H9 (cell line): ENCODE data around the gene PKN3. TPM values are rescaled to one million over a fixed set of nuclear protein-coding genes. Genes with fewer than 3 reads are reported as not detected.

ENCODE experiments used
- DNase-seq: peaks from one replicate; pipeline ENCODE4 v3.0.0-alpha.2; 2017
- H2AFZ ChIP-seq: one replicate; pipeline ENCODE4 v1.6.1; 2013; ENCODE audit warnings: mild to moderate bottlenecking, low read length, control low read depth, moderate library complexity
- H2AK5ac ChIP-seq: 2 replicates; pipeline ENCODE4 v1.6.1; 2013; ENCODE audit warnings: low read length, control low read depth, mixed read lengths; ENCODE audit not compliant: insufficient read length
- H2BK120ac ChIP-seq: one replicate; pipeline ENCODE4 v1.6.1; 2013; ENCODE audit warnings: low read depth, mild to moderate bottlenecking, low read length, control low read depth, inconsistent platforms; ENCODE audit not compliant: poor library complexity, severe bottlenecking
- H2BK12ac ChIP-seq: 2 replicates; pipeline ENCODE4 v1.6.1; 2013; ENCODE audit warnings: low read length, control low read depth, mixed read lengths, low read depth; ENCODE audit not compliant: insufficient read length
- H2BK15ac ChIP-seq: 2 replicates; pipeline ENCODE4 v1.6.1; 2013; ENCODE audit warnings: low read depth, low read length, control low read depth
- H2BK20ac ChIP-seq: one replicate; pipeline ENCODE4 v1.6.1; 2013; ENCODE audit warnings: low read depth, mild to moderate bottlenecking, low read length, control low read depth, inconsistent platforms; ENCODE audit not compliant: poor library complexity, severe bottlenecking
- H2BK5ac ChIP-seq: 2 replicates; pipeline ENCODE4 v1.6.1; 2013; ENCODE audit warnings: low read length, control low read depth, mixed read lengths; ENCODE audit not compliant: insufficient read length
- H3K14ac ChIP-seq: 2 replicates; pipeline ENCODE4 v1.6.1; 2013; ENCODE audit warnings: low read length, control low read depth; ENCODE audit not compliant: insufficient read depth
- H3K18ac ChIP-seq: 2 replicates; pipeline ENCODE4 v1.6.1; 2013; ENCODE audit warnings: low read depth, mild to moderate bottlenecking, mixed read lengths, low read length, control low read depth; ENCODE audit not compliant: insufficient read length
- H3K23ac ChIP-seq: 2 replicates; pipeline ENCODE4 v1.6.1; 2013; ENCODE audit warnings: low read length, control low read depth, mixed read lengths, low read depth; ENCODE audit not compliant: insufficient read length
- H3K23me2 ChIP-seq: 2 replicates; pipeline ENCODE4 v1.6.1; 2013; ENCODE audit warnings: low read depth, mild to moderate bottlenecking, mixed read lengths, low read length, control low read depth; ENCODE audit not compliant: insufficient read length, poor library complexity, severe bottlenecking
- H3K27ac ChIP-seq: 2 replicates; pipeline ENCODE4 v1.5.1; 2013; ENCODE audit warnings: low read length, control low read depth, mixed read lengths, low read depth; ENCODE audit not compliant: insufficient read length
- H3K27me3 ChIP-seq: 2 replicates; pipeline ENCODE4 v1.6.1; 2013; ENCODE audit warnings: low read length, control low read depth, inconsistent platforms; ENCODE audit not compliant: insufficient read depth
- H3K4ac ChIP-seq: 2 replicates; pipeline ENCODE4 v1.6.1; 2013; ENCODE audit warnings: low read depth, mild to moderate bottlenecking, control low read depth, inconsistent platforms, low read length, moderate library complexity
- H3K4me1 ChIP-seq: 2 replicates; pipeline ENCODE4 v1.6.1; 2013; ENCODE audit warnings: low read length, control low read depth, inconsistent platforms; ENCODE audit not compliant: insufficient read depth
- H3K4me2 ChIP-seq: 2 replicates; pipeline ENCODE4 v1.6.1; 2013; ENCODE audit warnings: low read length, control low read depth, mixed read lengths; ENCODE audit not compliant: insufficient read length, insufficient read depth
- H3K56ac ChIP-seq: 2 replicates; pipeline ENCODE4 v1.6.1; 2013; ENCODE audit warnings: low read depth, mild to moderate bottlenecking, mixed read lengths, low read length, control low read depth; ENCODE audit not compliant: insufficient read length
- H3K79me1 ChIP-seq: 2 replicates; pipeline ENCODE4 v1.6.1; 2013; ENCODE audit warnings: low read depth, mild to moderate bottlenecking, moderate library complexity, low read length, control low read depth, inconsistent platforms; ENCODE audit not compliant: insufficient read depth, poor library complexity, severe bottlenecking
- H3K79me2 ChIP-seq: 2 replicates; pipeline ENCODE4 v1.6.1; 2013; ENCODE audit warnings: low read length, control low read depth, inconsistent platforms; ENCODE audit not compliant: insufficient read depth
- H3K9ac ChIP-seq: 2 replicates; pipeline ENCODE4 v1.6.1; 2013; ENCODE audit warnings: low read length, control low read depth, mixed read lengths; ENCODE audit not compliant: insufficient read length; ENCODE audit errors: extremely low read depth
- H3K9me3 ChIP-seq: one replicate; pipeline ENCODE4 v1.6.1; 2013; ENCODE audit warnings: low read depth, low read length, inconsistent platforms; ENCODE audit not compliant: control insufficient read depth
- H3T11ph ChIP-seq: one replicate; pipeline ENCODE4 v1.6.1; 2013; ENCODE audit warnings: mild to moderate bottlenecking, low read length, control low read depth, inconsistent platforms
- H4K20me1 ChIP-seq: one replicate; pipeline ENCODE4 v1.6.1; 2013; ENCODE audit not compliant: control insufficient read depth, insufficient read length, insufficient read depth
- H4K5ac ChIP-seq: 2 replicates; pipeline ENCODE4 v1.6.1; 2013; ENCODE audit warnings: low read depth, mild to moderate bottlenecking, mixed read lengths, low read length, control low read depth; ENCODE audit not compliant: insufficient read length
- H4K8ac ChIP-seq: replicated peaks from 2 replicates; pipeline ENCODE4 v1.6.1; 2013; ENCODE audit warnings: low read length, control low read depth, mixed read lengths, low read depth; ENCODE audit not compliant: insufficient read length
- H4K91ac ChIP-seq: 2 replicates; pipeline ENCODE4 v1.6.1; 2013; ENCODE audit warnings: low read depth, mild to moderate bottlenecking, moderate library complexity, mixed read lengths, low read length, control low read depth; ENCODE audit not compliant: insufficient read length
- H3K27ac Mint-ChIP-seq, 3 experiments: 2 replicates in 2 of 3; 3 replicates in 1 of 3; pipeline ENCODE4 v1.8.0; 2020 to 2021; ENCODE audit warnings: mixed read lengths in 3 of 3, mild to moderate bottlenecking in 1 of 3, moderate library complexity in 1 of 3
- H3K27me3 Mint-ChIP-seq: 2 replicates; pipeline ENCODE4 v1.8.0; 2021; ENCODE audit warnings: low read depth, mild to moderate bottlenecking, moderate library complexity, mixed read lengths
- H3K36me3 Mint-ChIP-seq, 3 experiments: 2 replicates in 2 of 3; 3 replicates in 1 of 3; pipeline ENCODE4 v1.8.0; 2020 to 2021; ENCODE audit warnings: low read depth in 3 of 3, mixed read lengths in 3 of 3; ENCODE audit not compliant: insufficient read depth in 1 of 3
- H3K4me1 Mint-ChIP-seq, 2 experiments: 2 replicates each; pipeline ENCODE4 v1.8.0; 2020; ENCODE audit warnings: mixed read lengths in 2 of 2
- H3K4me3 Mint-ChIP-seq, 2 experiments: 2 replicates in 1 of 2; 3 replicates in 1 of 2; pipeline ENCODE4 v1.8.0; 2020 to 2021; ENCODE audit warnings: mild to moderate bottlenecking in 2 of 2, mixed read lengths in 2 of 2, moderate library complexity in 1 of 2
- H3K9me3 Mint-ChIP-seq, 2 experiments: 2 replicates in 1 of 2; 3 replicates in 1 of 2; pipeline ENCODE4 v1.8.0; 2020; ENCODE audit warnings: mild to moderate bottlenecking in 2 of 2, mixed read lengths in 2 of 2, moderate library complexity in 1 of 2
- WGBS: extraction: QIAGEN DNeasy Blood & Tissue Kit; methylation state at CpG from one replicate; pipeline ENCODE4 v1.1.7; 2013; ENCODE audit warnings: missing lambda C conversion rate, low lambda C conversion rate, mixed read lengths; ENCODE audit not compliant: insufficient read length; ENCODE audit errors: extremely low coverage; 5-methylcytosine and 5-hydroxymethylcytosine counted together
- total RNA-seq: library from RNA; stranded (reverse); gene quantifications from 2 replicates; pipeline ENCODE4 v1.2.1, GENCODE V29; 2021
- TF ChIP-seq, protein P1 (sequence below): fragments of 200-600 bp; sonication (generic); conservative IDR thresholded peaks from 3 replicates; pipeline ENCODE4 v1.8.0; 2021; ENCODE audit warnings: antibody characterized with exemption, mild to moderate bottlenecking

The PKN3 gene
- total RNA-seq, 1 experiment from 2014 or later = 25.0 TPM

DNA sequence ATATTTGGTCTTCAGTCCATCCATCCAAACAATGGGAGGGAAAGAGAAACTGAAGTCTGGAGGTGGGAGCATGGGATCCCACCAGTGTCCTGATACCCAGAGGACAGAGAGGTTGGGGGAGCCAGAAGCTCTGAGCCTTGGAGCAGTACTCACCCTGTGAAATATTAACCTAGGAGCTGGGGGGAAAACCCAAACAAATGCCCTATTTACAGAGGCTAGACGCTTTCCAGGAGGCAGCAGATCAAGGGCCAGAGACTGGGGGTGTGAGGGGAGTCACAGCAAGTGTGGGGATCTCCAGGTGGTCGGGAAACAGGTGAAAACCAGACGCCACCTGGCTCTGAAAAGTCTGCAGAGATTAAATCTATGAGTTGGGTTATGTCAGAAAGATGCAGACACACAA is 63.2 kb downstream of the PKN3 start:
- Histone ChIP-seq H3K4me2 (no peak overlapping the region), H4K8ac (no peak overlapping the region), H3K23me2 (no peaks in the 10 kb centered on the region), H3K9ac (no peak overlapping the region), H4K5ac (no peak overlapping the region), H4K20me1 (no peaks in the 10 kb centered on the region), H4K91ac (no peak overlapping the region), H3K4ac (no peak overlapping the region), H3T11ph (no peak overlapping the region), H3K79me2 (no peaks in the 10 kb centered on the region; the same call in 1 of the 2 replicates), H2BK20ac (no peak overlapping the region), H3K79me1 (no peaks in the 10 kb centered on the region), H3K9me3 (no peaks in the 10 kb centered on the region), H2AFZ (no peak overlapping the region), H3K4me1 (no peaks in the 10 kb centered on the region; the same call in 1 of the 2 replicates), H3K27me3 (no peaks in the 10 kb centered on the region), H3K56ac (no peak overlapping the region), H3K18ac (no peak overlapping the region), H2BK15ac (no peak overlapping the region), H3K27ac (no peak overlapping the region), H2BK120ac (no peak overlapping the region), H2AK5ac (no peak overlapping the region), H2BK12ac (no peak overlapping the region), H2BK5ac (no peak overlapping the region), H3K14ac (no peak overlapping the region), H3K23ac (no peak overlapping the region)
- H3K4me3 Mint-ChIP-seq = no peak overlapping the region
- H3K27ac Mint-ChIP-seq = peak overlapping the region in 2 of 3 experiments; percentile 46 to 53; a peak in 3 of 7 replicates
- peaks cover 17 to 18% of the 10 kb centered on the region in 2 experiments for H3K4me1 Mint-ChIP-seq
- H3K9me3 Mint-ChIP-seq = no peaks in the 10 kb centered on the region
- DNase-seq = no peak
- no CpG with 5 or more reads among the region's 3 CpGs for WGBS
- no peaks in the 10 kb centered on the region for H3K27me3 Mint-ChIP-seq
- TF ChIP-seq, protein P1, sequence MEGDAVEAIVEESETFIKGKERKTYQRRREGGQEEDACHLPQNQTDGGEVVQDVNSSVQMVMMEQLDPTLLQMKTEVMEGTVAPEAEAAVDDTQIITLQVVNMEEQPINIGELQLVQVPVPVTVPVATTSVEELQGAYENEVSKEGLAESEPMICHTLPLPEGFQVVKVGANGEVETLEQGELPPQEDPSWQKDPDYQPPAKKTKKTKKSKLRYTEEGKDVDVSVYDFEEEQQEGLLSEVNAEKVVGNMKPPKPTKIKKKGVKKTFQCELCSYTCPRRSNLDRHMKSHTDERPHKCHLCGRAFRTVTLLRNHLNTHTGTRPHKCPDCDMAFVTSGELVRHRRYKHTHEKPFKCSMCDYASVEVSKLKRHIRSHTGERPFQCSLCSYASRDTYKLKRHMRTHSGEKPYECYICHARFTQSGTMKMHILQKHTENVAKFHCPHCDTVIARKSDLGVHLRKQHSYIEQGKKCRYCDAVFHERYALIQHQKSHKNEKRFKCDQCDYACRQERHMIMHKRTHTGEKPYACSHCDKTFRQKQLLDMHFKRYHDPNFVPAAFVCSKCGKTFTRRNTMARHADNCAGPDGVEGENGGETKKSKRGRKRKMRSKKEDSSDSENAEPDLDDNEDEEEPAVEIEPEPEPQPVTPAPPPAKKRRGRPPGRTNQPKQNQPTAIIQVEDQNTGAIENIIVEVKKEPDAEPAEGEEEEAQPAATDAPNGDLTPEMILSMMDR = no peak
- peaks cover 0 to 6% (median 0%) of the 10 kb centered on the region in 3 experiments; a peak in 2 of 7 replicates for H3K36me3 Mint-ChIP-seq
